A673 (cell line): ENCODE results near the gene ODR4.

Experiments
- EZH2 ChIP-seq: fragments of 200-600 bp; sonication (generic); IDR thresholded peaks from 2 replicates; pipeline ENCODE4 v1.6.1; 2017; ENCODE audit warnings: borderline replicate concordance, low read depth, mild to moderate bottlenecking, mixed read lengths, antibody characterized with exemption, low read length; ENCODE audit not compliant: poor library complexity, severe bottlenecking
- TF ChIP-seq, protein P1 (sequence below): fragments of 300-800, 200-600 bp; sonication (generic); conservative IDR thresholded peaks from 2 replicates; pipeline ENCODE4 v1.5.1; 2017; ENCODE audit warnings: low read depth, mild to moderate bottlenecking, antibody characterized with exemption, low read length, moderate library complexity, mixed read lengths

DNA sequence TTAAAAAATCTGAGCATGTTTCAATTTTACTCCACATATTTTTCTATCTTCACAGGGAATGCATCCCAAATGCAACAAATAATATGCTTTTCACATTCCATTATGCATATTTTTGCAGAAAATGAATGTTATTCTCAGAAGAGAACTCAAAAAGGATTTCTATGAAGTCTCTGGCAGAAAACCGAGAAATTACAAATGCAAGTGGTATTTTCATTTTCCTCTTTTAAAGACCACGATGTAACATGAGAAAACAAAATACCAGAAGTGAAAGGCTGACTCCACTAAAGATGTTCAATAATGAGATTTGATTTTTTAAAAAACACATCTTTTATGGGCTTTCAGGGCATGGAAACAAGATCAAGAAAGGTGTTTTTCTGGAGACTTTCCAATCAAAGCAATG lies 90.3 kb downstream of the ODR4 start:
- TF ChIP-seq, protein P1, sequence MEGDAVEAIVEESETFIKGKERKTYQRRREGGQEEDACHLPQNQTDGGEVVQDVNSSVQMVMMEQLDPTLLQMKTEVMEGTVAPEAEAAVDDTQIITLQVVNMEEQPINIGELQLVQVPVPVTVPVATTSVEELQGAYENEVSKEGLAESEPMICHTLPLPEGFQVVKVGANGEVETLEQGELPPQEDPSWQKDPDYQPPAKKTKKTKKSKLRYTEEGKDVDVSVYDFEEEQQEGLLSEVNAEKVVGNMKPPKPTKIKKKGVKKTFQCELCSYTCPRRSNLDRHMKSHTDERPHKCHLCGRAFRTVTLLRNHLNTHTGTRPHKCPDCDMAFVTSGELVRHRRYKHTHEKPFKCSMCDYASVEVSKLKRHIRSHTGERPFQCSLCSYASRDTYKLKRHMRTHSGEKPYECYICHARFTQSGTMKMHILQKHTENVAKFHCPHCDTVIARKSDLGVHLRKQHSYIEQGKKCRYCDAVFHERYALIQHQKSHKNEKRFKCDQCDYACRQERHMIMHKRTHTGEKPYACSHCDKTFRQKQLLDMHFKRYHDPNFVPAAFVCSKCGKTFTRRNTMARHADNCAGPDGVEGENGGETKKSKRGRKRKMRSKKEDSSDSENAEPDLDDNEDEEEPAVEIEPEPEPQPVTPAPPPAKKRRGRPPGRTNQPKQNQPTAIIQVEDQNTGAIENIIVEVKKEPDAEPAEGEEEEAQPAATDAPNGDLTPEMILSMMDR: no peak
- no peak for TF ChIP-seq EZH2
